Neural progenitor cell (in vitro differentiated cells): Measurements from ENCODE around the gene NADSYN1.

Experiments used
- CTCF ChIP-seq: fragments of 200-600 bp; sonication (generic); IDR thresholded peaks from 2 replicates; pipeline ENCODE4 v1.5.1; 2017; ENCODE audit warnings: antibody characterized with exemption, mild to moderate bottlenecking
- EZH2 ChIP-seq: fragments of 200-600 bp; sonication (generic); IDR thresholded peaks from 2 replicates; pipeline ENCODE4 v1.6.1; 2017; ENCODE audit warnings: antibody characterized with exemption, mild to moderate bottlenecking, moderate library complexity
- EZH2phosphoT487 ChIP-seq: fragments of 200-600 bp; sonication (generic); IDR thresholded peaks from 2 replicates; pipeline ENCODE4 v1.6.1; 2017; ENCODE audit warnings: antibody characterized with exemption

GRCh38 chr11:71505781-71506180 is 52.8 kb downstream of the NADSYN1 start:
- TF ChIP-seq EZH2phosphoT487 (no peak), EZH2 (no peak), CTCF (no peak)
